Measurements from ENCODE around the gene KIF6.
A peak's percentile ranks its signal among the peaks of the same experiment; 100 is the strongest.

KIF6 gene

DNA sequence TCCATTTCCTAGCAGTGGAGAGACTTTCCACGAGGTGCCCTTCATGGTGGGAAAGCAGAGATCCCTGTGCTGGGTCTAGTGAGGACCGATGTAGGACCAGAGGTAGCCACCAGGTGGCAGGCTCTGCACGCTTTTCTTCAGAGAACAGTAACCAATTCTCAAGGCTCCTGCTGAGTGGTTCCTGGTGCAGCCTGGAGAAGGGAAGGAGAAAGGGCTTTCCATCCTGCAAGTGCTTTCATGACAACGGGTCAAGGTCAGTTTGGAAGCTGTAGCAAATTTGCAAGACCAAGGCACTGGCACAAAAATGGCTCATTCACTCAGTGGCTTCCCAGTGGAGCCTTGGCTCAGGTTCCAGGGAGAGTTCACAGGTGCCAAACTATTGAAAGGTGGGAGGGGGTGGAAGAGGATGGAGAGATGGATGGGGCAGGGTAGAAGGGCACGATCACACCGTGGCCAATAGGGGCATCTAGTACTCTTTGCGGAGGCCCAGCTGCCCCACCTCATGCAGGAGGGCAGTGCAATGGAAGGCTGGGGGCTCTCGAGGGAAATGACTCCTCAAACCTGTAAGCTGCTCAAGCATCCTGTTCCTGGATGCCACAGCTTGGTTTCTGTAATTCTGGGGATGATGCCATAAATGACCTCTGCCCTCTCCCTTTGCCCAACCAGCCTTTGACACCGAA lies 377.2 kb downstream of the KIF6 start:
- Histone ChIP-seq H3K79me2 (ENCODE audit: low read length) (no peaks in the 10 kb centered on the region), H3K9me3 (replicated peaks; ENCODE audit: insufficient read depth, low read length) (no peaks in the 10 kb centered on the region), H3K4me1 (ENCODE audit: low read length) (no peaks in the 10 kb centered on the region), H4K20me1 (ENCODE audit: insufficient read depth, low read length) (no peaks in the 10 kb centered on the region), H3K36me3 (replicated peaks; ENCODE audit: insufficient read depth, low read length) (no peaks in the 10 kb centered on the region), H3K4me3 (ENCODE audit: low read length) (no peak overlapping the region), H2AFZ (ENCODE audit: low read length) (no peak overlapping the region), H3F3A (ENCODE audit: insufficient read depth, low read length) (no peaks in the 10 kb centered on the region), H3K27me3 (replicated peaks; ENCODE audit: insufficient read depth, low read length) (no peaks in the 10 kb centered on the region), H3K9ac (ENCODE audit: low read length) (no peak overlapping the region), H3K9me2 (replicated peaks; ENCODE audit: insufficient read depth, low read length) (no peaks in the 10 kb centered on the region), H3K4me2 (ENCODE audit: low read depth, low read length) (no peak overlapping the region), H3K27ac (ENCODE audit: low read length) (no peak overlapping the region)
- DNase-seq, result peak; percentile 40
- TF ChIP-seq, protein P1, sequence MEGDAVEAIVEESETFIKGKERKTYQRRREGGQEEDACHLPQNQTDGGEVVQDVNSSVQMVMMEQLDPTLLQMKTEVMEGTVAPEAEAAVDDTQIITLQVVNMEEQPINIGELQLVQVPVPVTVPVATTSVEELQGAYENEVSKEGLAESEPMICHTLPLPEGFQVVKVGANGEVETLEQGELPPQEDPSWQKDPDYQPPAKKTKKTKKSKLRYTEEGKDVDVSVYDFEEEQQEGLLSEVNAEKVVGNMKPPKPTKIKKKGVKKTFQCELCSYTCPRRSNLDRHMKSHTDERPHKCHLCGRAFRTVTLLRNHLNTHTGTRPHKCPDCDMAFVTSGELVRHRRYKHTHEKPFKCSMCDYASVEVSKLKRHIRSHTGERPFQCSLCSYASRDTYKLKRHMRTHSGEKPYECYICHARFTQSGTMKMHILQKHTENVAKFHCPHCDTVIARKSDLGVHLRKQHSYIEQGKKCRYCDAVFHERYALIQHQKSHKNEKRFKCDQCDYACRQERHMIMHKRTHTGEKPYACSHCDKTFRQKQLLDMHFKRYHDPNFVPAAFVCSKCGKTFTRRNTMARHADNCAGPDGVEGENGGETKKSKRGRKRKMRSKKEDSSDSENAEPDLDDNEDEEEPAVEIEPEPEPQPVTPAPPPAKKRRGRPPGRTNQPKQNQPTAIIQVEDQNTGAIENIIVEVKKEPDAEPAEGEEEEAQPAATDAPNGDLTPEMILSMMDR (IDR thresholded peaks at IDR 0.05; ENCODE audit: low read length), result peak; percentile 90
- TF ChIP-seq EZH2 (optimal IDR thresholded peaks at IDR 0.05; ENCODE audit: low read depth, low read length), result no peak
- no peak for TF ChIP-seq EZH2phosphoT487 (IDR thresholded peaks at IDR 0.05; ENCODE audit: low read length)

DNA sequence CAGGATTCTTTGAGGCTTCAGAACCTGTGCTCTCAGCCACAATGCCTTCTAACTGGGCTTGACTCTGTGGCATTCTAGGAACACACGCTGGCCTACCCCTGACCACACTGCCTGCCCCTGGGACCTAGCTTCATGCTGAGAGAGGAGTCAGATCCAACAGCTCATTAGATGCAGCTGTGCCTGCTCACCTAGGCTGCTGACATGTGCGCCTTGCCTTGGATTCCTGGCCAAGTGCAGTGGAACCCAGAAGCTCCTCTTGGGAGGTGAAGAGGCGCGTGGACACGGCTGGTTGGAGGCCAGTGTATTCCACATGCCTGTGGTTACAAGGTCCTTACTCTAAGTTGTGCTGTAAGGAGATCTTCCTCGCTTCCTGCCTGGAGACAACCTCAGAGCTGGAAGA lies 378.0 kb downstream of the KIF6 start:
- H2AFZ ChIP-seq (ENCODE audit: low read length), result no peak overlapping the region
- DNase-seq, result no peak
- no peak for TF ChIP-seq EZH2 (optimal IDR thresholded peaks at IDR 0.05; ENCODE audit: low read depth, low read length)
- no peak for TF ChIP-seq EZH2phosphoT487 (IDR thresholded peaks at IDR 0.05; ENCODE audit: low read length)
- TF ChIP-seq, protein P1 (IDR thresholded peaks at IDR 0.05; ENCODE audit: low read length), result no peak

DNA sequence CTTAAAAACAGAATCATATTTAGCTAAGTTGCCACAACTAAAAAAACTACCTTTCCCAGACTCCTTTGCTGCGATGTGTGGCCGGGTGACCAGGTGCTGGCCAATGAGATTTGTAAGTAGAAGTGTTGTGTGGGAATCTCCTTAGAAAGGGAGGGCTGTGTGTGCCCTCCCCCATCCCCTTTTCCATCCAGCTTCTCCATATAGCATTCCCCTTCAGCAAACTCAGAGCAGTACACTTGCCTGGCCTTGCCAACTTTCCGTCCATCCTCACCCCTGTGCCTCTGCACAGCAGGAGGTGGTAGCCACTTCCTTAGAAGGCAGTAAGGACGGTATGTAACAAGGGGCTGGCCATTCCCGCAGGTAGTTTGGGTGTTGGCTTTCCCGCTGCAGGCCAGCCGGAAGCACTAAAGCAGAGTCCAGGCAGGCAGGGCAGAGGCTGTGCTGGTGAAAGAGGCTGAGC lies 380.4 kb downstream of the KIF6 start:
- H3K36me3 ChIP-seq (replicated peaks; ENCODE audit: insufficient read depth, low read length), result no peaks in the 10 kb centered on the region
- no peak overlapping the region for H3K4me2 ChIP-seq (ENCODE audit: low read depth, low read length)
- H3K79me2 ChIP-seq (ENCODE audit: low read length), result no peaks in the 10 kb centered on the region
- no peaks in the 10 kb centered on the region for H3K27me3 ChIP-seq (replicated peaks; ENCODE audit: insufficient read depth, low read length)
- H3K9ac ChIP-seq (ENCODE audit: low read length), result no peak overlapping the region
- TF ChIP-seq EZH2phosphoT487 (IDR thresholded peaks at IDR 0.05; ENCODE audit: low read length) (no peak), EZH2 (optimal IDR thresholded peaks at IDR 0.05; ENCODE audit: low read depth, low read length) (no peak)
- TF ChIP-seq, protein P1 (IDR thresholded peaks at IDR 0.05; ENCODE audit: low read length), result no peak
- no peak overlapping the region for H3K27ac ChIP-seq (ENCODE audit: low read length)
- DNase-seq, result no peak
- H3K9me3 ChIP-seq (replicated peaks; ENCODE audit: insufficient read depth, low read length), result no peaks in the 10 kb centered on the region
- no peaks in the 10 kb centered on the region for H3K4me1 ChIP-seq (ENCODE audit: low read length)
- no peaks in the 10 kb centered on the region for H4K20me1 ChIP-seq (ENCODE audit: insufficient read depth, low read length)
- no peak overlapping the region for H2AFZ ChIP-seq (ENCODE audit: low read length)
- no peaks in the 10 kb centered on the region for H3F3A ChIP-seq (ENCODE audit: insufficient read depth, low read length)
- H3K4me3 ChIP-seq (ENCODE audit: low read length), result no peak overlapping the region
- H3K9me2 ChIP-seq (replicated peaks; ENCODE audit: insufficient read depth, low read length), result no peaks in the 10 kb centered on the region

More for the DNA sequence above, 378.0 kb downstream of the KIF6 start:
- H4K20me1 ChIP-seq (ENCODE audit: insufficient read depth, low read length), result no peaks in the 10 kb centered on the region
- no peak overlapping the region for H3K4me3 ChIP-seq (ENCODE audit: low read length)
- H3K27ac ChIP-seq (ENCODE audit: low read length), result no peak overlapping the region
- H3K27me3 ChIP-seq (replicated peaks; ENCODE audit: insufficient read depth, low read length), result no peaks in the 10 kb centered on the region
- no peak overlapping the region for H3K9ac ChIP-seq (ENCODE audit: low read length)
- no peaks in the 10 kb centered on the region for H3K9me3 ChIP-seq (replicated peaks; ENCODE audit: insufficient read depth, low read length)
- H3K79me2 ChIP-seq (ENCODE audit: low read length), result no peaks in the 10 kb centered on the region
- H3K9me2 ChIP-seq (replicated peaks; ENCODE audit: insufficient read depth, low read length), result no peaks in the 10 kb centered on the region
- no peaks in the 10 kb centered on the region for H3K4me1 ChIP-seq (ENCODE audit: low read length)
- H3K36me3 ChIP-seq (replicated peaks; ENCODE audit: insufficient read depth, low read length), result no peaks in the 10 kb centered on the region
- no peak overlapping the region for H3K4me2 ChIP-seq (ENCODE audit: low read depth, low read length)
- no peaks in the 10 kb centered on the region for H3F3A ChIP-seq (ENCODE audit: insufficient read depth, low read length)
